Raji (cell line): ENCODE data around the gene CNTNAP2.

ENCODE experiments used
- POLR2A ChIP-seq: IDR thresholded peaks from 2 replicates; pipeline ENCODE4 v1.6.1; 2011; ENCODE audit warnings: low read depth, low read length, control low read depth; ENCODE audit not compliant: insufficient read depth

CNTNAP2 gene

DNA sequence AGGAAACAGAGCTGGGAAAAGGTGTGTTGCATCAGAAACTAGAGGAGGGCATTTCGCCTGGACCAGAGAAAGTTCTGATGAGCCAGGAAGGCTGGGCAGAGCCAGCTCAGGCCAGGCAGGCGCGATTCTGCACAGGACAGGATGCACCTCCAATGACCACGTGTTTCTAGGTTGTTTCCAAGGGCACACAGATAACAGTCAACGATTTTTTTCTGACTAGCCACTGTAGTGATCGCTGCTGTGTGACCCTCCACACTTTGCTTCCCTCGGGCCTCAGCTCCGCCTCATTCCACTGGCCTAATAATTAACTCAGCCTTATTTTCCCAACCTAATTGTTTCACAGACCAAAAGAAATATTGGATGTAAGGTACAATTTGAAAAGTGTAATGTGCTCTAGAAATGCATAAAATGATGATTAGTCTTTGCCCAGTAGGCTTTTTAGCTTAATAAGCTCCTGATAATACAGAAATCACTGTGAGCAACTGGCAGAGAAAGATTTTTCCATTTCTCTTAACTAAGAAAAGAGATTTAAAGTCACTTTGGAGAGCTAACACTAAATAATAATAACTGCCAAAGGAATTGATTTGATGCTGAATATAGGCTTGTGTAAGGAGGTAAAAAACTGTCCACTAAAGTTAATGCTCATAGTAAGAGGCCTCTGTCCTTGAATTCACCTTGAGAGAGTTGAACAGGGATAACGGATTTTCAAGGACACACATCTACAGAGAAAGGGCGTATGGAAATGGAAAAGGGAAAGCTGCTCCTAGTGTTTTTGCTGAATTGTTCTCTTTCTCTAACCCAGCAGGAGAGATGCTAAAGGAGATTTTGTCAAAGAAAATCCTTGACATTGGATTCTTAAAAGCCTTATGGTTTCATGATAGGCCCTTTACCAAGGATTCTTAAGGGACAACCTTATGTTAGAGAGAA is 2183.0 kb downstream of the CNTNAP2 start:
- no peak for TF ChIP-seq POLR2A

DNA sequence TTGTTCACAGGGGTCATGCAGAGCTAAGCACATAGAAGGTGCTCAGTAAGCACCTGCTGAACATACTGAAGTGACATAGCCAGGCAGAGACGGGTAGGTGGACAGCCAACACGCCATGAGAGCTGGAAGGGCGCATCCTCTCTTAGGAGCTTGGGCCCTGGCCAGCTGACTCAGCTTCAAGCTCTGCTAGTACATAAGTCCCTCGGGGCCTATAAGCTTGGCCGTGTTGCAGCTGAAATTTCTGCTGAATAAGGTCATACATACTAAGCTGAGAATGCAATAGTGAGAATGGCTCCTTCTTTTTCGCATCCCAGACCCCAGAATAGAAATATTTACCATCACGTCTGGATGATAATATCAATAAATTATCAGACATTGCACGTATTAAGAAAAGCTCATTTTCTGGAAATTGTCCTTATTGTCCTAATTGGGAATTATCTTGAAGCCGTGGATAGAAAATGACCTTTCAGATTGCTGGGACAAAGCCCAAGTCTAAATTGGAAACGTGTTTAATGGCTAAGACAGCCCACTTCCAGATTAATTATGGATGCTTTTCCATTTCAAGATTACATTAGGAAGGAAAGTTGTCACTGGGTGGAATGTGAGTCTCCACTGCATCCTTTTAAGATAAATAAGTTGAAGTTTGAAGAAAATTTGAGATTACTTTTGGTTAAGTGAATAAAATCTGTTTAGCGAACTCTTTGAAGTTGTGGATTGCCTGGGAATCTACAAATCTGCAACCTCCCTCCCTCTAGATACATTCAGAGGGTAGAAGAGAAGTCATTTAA is 2186.9 kb downstream of the CNTNAP2 start:
- TF ChIP-seq POLR2A = no peak

DNA sequence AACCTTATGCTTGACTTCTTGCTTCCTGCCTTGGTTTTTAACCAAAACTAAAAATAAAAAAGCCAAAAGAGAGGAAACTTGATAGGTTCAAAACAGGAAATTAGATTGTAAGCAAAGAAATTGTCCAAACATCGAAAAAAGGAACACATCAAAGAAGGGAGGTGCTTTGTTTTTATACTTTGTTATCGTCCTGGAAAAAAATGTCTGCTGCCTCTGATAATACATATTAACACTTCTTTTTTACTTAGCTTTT is 2187.4 kb downstream of the CNTNAP2 start:
- no peak for TF ChIP-seq POLR2A

DNA sequence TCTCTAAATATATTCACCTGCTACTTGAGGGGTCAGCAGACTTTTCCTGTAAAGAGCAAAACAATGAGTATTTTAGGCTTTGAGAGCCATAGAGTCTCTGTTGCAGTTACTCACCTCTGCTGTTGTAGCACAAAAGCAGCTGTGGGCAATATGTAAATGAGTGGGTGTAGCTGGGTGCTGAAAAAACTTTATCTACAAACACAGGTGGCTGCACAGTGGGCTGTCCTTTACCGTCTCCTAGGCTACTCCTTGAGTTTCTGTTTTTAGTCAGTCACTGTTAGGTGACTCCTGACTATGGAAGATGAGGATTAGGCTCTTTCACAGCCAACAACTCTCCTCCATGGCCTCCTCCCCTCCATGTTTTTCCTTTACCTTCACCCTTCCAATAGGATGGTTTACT is 2187.9 kb downstream of the CNTNAP2 start:
- TF ChIP-seq POLR2A = peak; percentile 42; the same call in 1 of the 2 replicates

DNA sequence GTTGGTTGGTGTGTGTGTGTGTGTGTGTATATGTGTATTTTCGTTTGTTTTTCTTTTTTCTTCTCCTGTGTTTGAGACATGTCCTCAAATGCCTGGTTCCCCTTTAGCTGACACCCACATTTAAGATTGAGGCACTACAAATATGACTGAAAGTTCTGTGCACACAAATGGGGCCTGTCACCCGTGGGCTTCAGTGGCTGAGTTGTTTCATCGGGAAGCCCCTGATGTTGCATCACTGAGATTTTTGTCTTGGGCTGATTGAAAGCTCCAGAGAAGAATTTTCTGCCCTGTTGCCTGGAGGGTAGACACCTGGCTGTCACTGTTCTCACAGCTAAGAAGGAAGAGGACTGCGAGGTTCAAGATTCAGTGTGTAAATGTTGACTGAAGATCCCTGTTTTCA is 2190.2 kb downstream of the CNTNAP2 start:
- TF ChIP-seq POLR2A = no peak

DNA sequence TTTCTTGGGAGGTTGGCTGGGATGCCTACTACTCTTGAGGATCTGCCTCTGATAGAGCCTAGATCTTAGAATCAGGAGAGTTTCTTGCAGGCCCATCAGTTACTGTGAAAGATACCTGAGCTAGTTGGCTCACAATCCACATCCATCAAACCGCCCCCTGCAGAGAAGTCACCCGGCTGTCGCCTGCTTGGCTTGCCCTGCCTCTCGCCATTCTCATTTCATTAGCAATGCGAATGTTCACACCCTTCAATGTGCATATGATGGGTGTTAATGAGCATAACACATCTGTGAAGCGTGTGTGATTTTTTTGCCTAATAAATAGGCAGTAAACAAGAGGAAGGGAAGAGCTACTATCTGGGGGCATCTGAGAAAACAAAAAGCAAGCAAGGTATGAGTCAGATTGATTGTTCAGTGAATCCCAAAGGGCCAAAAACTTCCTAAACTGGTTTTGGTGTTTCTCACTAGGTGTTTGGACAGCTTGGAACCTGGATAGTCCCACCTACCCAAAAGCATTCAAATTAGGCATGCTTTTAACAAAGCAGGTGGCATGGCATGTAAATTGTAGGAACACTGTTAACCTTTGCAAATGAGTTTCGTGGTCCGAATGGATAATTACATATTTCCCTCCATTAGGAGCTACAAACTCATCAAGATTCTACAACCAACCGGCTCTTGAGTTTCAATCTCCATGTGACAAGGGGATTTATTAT is 2201.7 kb downstream of the CNTNAP2 start:
- no peak for TF ChIP-seq POLR2A

DNA sequence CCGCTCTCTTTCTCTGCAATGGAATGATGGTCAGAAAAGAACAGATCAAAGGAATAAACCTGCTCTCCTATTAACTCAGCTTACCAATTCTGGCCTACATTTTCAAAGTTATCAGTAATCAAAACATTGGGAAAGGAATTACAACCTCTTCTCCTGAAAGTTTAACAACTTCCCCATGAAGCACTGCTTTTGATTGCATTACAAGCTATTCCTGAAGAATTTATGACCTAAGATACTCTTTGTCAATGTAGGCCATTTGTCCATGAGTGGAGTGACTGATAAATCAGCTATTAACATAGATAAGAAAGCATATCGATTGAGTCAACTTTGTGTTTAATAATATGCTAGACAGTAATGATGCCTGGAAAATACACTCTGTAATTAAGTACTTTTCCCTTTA is 2202.2 kb downstream of the CNTNAP2 start:
- no peak for TF ChIP-seq POLR2A

DNA sequence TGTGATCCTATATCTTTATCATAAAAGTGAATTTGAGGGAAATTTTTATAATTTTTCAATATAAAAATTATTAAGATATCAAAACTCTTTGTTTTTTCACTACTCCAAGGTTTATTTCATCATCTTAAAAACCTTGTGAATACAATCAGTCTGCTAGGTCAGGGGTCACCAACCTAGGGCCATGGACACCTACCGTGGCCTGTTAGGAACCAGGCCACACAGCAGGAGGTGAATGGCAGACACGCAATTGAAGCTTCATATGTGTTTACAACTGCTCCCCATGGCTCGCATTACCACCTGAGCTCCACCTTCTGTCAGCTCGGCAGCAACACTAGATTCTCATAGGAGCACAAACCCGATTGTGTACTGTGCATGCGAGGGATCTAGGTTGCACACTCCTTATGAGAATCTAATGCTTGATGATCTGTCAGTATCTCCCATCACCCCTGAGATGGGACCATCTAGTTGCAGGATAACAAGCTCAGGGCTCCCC is 2202.8 kb downstream of the CNTNAP2 start:
- TF ChIP-seq POLR2A = no peak

DNA sequence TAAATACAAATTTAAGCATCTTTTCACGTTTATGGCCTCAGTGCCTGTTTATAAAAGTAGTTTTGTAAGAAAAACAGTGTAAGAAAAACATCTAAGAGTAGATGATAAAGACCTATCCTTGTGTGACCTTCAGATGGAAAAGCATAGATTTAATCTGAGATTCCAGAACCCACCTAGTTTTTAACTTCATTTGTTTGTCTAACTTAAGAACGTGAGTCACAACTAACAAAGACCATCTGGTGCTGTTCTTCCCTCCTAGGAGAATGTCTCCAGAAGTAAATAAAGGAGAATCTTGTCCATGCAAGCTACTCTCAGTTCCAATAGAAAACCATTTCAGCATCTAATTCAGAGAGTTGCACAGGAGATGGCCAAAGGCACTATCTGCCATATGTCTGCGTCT is 2208.6 kb downstream of the CNTNAP2 start:
- TF ChIP-seq POLR2A = no peak

DNA sequence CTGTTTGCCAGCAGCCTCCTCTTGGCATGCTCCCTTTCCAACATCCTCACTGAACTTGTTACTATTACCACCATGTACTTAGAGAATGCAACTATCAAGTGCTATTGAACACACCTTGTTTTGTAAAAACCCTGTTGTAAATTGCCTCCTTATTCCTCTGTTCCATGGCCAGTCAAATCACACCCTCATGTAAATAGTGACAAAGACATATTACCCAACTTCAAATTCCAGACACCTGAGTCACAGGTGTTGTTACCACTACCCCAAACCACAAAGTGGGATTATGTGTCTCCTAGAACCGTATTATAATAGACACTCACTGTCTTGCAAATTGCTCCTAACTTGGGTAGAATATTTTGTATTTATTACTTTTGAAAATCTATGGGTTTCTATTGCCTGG is 2210.8 kb downstream of the CNTNAP2 start:
- no peak for TF ChIP-seq POLR2A

DNA sequence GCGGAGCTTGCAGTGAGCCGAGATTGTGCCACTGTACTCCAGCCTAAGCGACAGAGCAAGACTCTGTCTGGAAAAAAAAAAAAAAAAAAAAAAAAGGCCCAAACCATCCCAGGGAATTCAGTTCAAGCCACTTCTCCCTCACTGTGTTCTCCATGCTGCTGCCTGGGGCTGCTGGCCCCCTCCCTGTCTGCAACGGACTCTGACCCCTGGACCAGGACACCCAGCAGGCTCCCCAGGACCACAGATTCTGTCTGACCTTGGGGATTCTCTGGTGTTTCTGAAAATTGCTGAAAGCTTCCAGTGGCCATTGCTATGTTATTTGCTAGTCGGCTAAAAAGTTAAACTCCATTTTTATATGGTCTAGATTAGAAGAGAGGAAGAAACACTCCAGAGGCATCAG is 2212.3 kb downstream of the CNTNAP2 start:
- TF ChIP-seq POLR2A = no peak

DNA sequence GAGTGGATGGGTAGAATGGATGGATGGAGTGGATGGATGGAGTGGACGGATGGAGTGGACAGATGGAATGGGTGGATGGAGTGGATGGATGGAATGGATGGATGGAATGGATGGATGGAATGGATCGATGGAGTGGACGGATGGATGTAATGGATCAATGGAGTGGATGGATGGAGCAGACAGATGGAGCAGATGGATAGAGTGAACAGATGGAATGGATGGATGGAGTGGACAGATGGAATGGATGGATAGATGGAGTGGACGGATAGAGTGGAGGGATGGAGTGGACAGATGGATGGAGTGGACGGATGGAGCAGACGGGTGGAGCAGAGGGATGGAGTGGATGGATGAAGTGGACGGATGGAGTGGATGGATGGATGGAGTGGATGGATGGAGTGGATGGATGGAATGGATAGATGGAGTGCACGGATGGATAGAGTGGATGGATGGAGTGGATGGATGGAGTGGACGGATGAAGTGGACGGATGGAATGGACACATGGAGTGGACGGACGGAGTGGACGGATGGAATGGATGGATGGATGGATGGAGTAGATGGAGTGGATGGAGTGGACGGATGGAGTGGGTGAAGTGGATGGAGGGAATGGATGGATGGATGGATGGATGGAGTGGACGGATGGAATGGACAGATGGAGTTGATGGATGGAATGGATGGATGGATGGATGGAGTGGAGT is 2213.7 kb downstream of the CNTNAP2 start:
- no peak for TF ChIP-seq POLR2A

DNA sequence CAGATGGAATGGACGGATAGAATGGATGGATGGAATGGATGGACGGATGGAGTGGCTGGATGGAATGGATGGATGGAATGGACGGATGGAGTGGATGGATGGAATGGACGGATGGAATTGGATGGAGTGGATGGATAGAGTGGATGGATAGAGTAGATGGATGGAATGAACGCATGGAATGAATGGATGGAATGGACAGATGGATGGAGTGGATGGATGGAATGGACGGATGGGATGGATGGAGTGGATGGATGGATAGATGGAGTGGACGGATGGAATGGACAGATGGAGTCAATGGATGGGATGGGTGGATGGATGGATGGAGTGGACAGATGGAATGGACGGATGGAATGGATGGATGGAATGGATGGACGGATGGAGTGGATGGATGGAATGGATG is 2214.2 kb downstream of the CNTNAP2 start:
- no peak for TF ChIP-seq POLR2A

DNA sequence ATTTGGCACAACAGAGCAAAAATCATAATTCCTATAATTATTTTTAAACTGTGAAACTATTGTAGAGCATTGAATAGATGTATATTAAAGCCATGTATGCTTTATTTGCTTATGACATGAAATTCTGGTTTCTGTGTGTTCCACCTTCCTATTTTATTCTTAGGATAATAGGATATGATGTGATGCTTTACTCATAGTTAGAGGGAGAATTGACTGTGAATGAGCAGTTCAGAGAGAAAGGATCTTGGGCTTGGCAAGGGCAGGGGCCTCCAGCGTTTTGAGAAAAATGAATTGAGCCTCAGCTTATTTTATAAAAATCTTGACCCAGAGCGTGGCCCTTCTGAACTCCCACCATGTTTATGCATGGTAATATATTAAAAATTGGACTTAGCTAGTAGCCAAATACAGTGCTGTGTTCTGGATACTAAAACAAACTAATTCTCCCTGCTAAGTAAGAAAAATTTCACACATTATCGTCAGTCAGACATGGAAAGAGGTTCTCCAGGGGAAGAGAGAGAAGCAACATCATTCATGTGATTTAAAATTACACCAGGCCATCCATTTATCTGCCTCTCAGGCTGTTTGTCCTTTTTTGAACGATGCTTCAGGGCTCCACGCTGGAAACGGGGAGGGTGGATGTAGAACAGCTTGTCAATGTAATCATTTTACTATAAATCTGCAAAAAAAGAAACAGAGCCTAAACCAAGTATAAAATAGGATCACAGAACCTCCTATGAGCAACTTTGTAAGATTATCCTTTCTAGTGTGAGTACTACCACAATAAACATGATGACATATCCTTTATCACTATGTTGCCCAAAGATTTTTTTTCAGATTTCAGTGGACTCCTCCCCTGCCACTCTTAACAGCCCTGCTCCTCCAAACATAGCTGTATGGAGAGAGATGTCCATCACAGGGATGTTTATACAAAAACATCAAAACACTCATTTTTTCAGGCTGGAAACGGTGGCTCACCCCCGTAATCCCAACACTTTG is 2215.9 kb downstream of the CNTNAP2 start:
- no peak for TF ChIP-seq POLR2A
